Adipocyte (in vitro differentiated cells): Measurements from ENCODE around the gene AP1S1.

Experiments used
- DNase-seq: peaks from one replicate; pipeline ENCODE4 v3.0.0-alpha.2; 2015; ENCODE audit warnings: low read depth
- H3K27me3 ChIP-seq: replicated peaks from 2 replicates; pipeline ENCODE4 v1.7.0; 2013; ENCODE audit warnings: mild to moderate bottlenecking, low read length, moderate library complexity; ENCODE audit not compliant: control insufficient read depth, insufficient read depth
- H3K36me3 ChIP-seq: 2 replicates; pipeline ENCODE4 v1.7.0; 2013; ENCODE audit warnings: low read length, mild to moderate bottlenecking, moderate library complexity; ENCODE audit not compliant: control insufficient read depth, insufficient read depth, severe bottlenecking
- H3K4me1 ChIP-seq: 2 replicates; pipeline ENCODE4 v1.7.0; 2013; ENCODE audit warnings: mild to moderate bottlenecking, low read length, moderate library complexity; ENCODE audit not compliant: control insufficient read depth, insufficient read depth
- H3K4me3 ChIP-seq: 2 replicates; pipeline ENCODE4 v1.7.0; 2013; ENCODE audit warnings: mild to moderate bottlenecking, low read length, moderate library complexity
- H3K9ac ChIP-seq: 2 replicates; pipeline ENCODE4 v1.7.0; 2013; ENCODE audit warnings: mild to moderate bottlenecking, low read length, moderate library complexity
- H3K9me3 ChIP-seq: 2 replicates; pipeline ENCODE4 v1.7.0; 2013; ENCODE audit warnings: mild to moderate bottlenecking, low read length, moderate library complexity; ENCODE audit not compliant: control insufficient read depth

AP1S1 gene

DNA sequence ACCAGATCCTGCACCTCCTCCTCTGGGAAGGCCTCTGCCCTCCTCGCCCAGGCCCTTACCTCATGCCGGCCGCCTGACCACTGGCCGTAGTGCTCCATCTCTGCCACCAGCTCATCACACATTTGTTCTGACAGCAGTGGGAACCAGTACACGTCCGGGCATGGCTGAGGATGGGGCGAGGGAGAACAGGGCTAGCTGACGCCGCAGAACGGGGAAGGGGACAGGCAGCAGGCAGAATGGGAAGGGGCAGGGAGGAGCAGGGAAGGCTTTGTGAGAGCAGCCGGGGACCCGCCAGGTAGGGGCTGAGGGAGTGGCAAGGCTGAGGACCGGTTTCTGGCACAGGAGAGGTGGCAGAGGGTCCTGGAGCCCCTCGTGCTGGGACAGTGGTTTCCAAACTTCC lies 54.5 kb downstream of the AP1S1 start:
- DNase-seq = no peak

DNA sequence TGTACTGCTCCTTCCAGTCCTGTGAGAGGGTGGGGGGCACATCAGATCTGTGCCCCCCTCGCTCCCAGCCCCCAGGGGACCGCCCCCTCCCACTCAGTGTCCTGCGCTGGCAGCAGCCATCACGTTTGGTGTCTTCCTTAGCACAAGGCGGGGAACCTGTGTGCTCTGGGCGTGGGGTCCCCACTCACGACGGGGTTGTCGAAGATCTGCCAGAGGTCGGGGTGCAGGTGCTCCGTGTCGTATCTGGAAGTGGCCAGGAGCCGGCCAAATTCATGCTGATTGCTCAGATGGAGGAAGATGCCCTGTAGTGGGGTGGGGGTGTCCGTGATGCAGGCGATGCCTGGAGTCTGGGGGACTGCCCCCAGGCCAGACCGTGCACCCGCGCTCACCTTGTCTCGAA lies 55.9 kb downstream of the AP1S1 start:
- Histone ChIP-seq H3K27me3 (no peaks in the 10 kb centered on the region), H3K36me3 (peaks cover 71% of the 10 kb centered on the region), H3K9me3 (no peaks in the 10 kb centered on the region), H3K4me1 (peaks cover 5% of the 10 kb centered on the region), H3K4me3 (no peak overlapping the region), H3K9ac (no peak overlapping the region)
- no peak for DNase-seq

More for the DNA sequence above, 54.5 kb downstream of the AP1S1 start:
- H3K4me3 ChIP-seq = no peak overlapping the region
- H3K27me3 ChIP-seq = no peaks in the 10 kb centered on the region
- no peaks in the 10 kb centered on the region for H3K4me1 ChIP-seq
- no peak overlapping the region for H3K9ac ChIP-seq
- peaks cover 62% of the 10 kb centered on the region for H3K36me3 ChIP-seq
- H3K9me3 ChIP-seq = no peaks in the 10 kb centered on the region
